ENCODE results near the gene NRK.
"Not testable (repeated sequence)": the region's sequence is repeated elsewhere in the genome, so short reads cannot be mapped to it uniquely, and the experiment has no call there.

GRCh38 chrX:106000609-106001008 is 178.3 kb downstream of the NRK start:
- not testable (repeated sequence) for TF ChIP-seq JUN (IDR thresholded peaks at IDR 0.05; ENCODE audit: borderline replicate concordance, low read depth, low read length); JUN (CRISPR knock-in tag; IDR thresholded peaks at IDR 0.05; ENCODE audit: borderline replicate concordance); SPI1 (IDR thresholded peaks at IDR 0.05; ENCODE audit: borderline replicate concordance, low read depth, low read length); CTCF (IDR thresholded peaks at IDR 0.05 in 2 of 3, conservative IDR thresholded peaks at IDR 0.05 in 1 of 3; ENCODE audit: insufficient read depth in 2 of 3, low read depth in 1 of 3, low read length in 3 of 3); HDAC2 (IDR thresholded peaks at IDR 0.05); ZNF407 (IDR thresholded peaks at IDR 0.05; ENCODE audit: low read depth); CCAR2 (IDR thresholded peaks at IDR 0.05; ENCODE audit: low read depth, low read length); PATZ1 (CRISPR knock-in tag; IDR thresholded peaks at IDR 0.05; ENCODE audit: borderline replicate concordance); ZNF263 (CRISPR knock-in tag; IDR thresholded peaks at IDR 0.05; ENCODE audit: borderline replicate concordance); RUNX1 (IDR thresholded peaks at IDR 0.05; ENCODE audit: low read depth); SMC3 (conservative IDR thresholded peaks at IDR 0.05; ENCODE audit: insufficient read depth, low read depth, low read length); ARID3A (IDR thresholded peaks at IDR 0.05; ENCODE audit: borderline replicate concordance, low read depth, low read length); XRCC5 (IDR thresholded peaks at IDR 0.05; ENCODE audit: low read depth, low read length); MAX (CRISPR knock-in tag; IDR thresholded peaks at IDR 0.05); POLR2A (conservative IDR thresholded peaks at IDR 0.05)

Measured in K562 (cell line).